AG09309 (cell line): ENCODE data around the gene AP1G1.
"Not testable (repeated sequence)": the region's sequence is repeated elsewhere in the genome, so short reads cannot be mapped to it uniquely, and the experiment has no call there.

Experiments
- DNase-seq: peaks from one replicate; pipeline ENCODE4 v3.0.0-alpha.2; 2010; ENCODE audit warnings: low read depth
- H3K4me3 ChIP-seq: 2 replicates; pipeline ENCODE4 v1.5.1; 2011; ENCODE audit warnings: mild to moderate bottlenecking, low read depth, low read length, moderate library complexity; ENCODE audit not compliant: control insufficient read depth
- CTCF ChIP-seq: IDR thresholded peaks from 2 replicates; pipeline ENCODE4 v1.5.1; 2011; ENCODE audit warnings: mild to moderate bottlenecking, low read depth, low read length, inconsistent platforms; ENCODE audit not compliant: insufficient read depth, control insufficient read depth; ENCODE audit errors: missing control alignments

AP1G1 gene

GRCh38 chr16:71698491-71698890, 110.1 kb downstream of the AP1G1 start:
- no peak overlapping the region for H3K4me3 ChIP-seq
- DNase-seq, result no peak
- no peak for TF ChIP-seq CTCF

- H3K4me3 ChIP-seq, result no peak overlapping the region
- no peak for TF ChIP-seq CTCF
- DNase-seq, result no peak
These were observed 115.5 kb downstream of the AP1G1 start for GRCh38 chr16:71693164-71693563.

GRCh38 chr16:71689901-71690300, 118.7 kb downstream of the AP1G1 start:
- no peak overlapping the region for H3K4me3 ChIP-seq
- DNase-seq, result no peak
- TF ChIP-seq CTCF, result no peak

- TF ChIP-seq CTCF, result no peak
- no peak for DNase-seq
- H3K4me3 ChIP-seq, result no peak overlapping the region
These were observed 120.8 kb downstream of the AP1G1 start for GRCh38 chr16:71687861-71688260.

- not testable (repeated sequence) for H3K4me3 ChIP-seq, DNase-seq
These were observed 124.4 kb downstream of the AP1G1 start for GRCh38 chr16:71684280-71684679.

- no peak overlapping the region for H3K4me3 ChIP-seq
- no peak for DNase-seq
- no peak for TF ChIP-seq CTCF
These were observed 127.3 kb downstream of the AP1G1 start for GRCh38 chr16:71681360-71681759.
